GM12875 (cell line): Measurements from ENCODE around the gene BNIP5.

Experiments
- H3K4me3 ChIP-seq: one replicate; pipeline ENCODE4 v1.5.1; 2011; ENCODE audit warnings: low read depth, low read length, control low read depth
- TF ChIP-seq, protein P1 (sequence below): IDR thresholded peaks from 2 replicates; pipeline ENCODE4 v1.5.1; 2011; ENCODE audit warnings: low read depth, mild to moderate bottlenecking, control low read depth, inconsistent platforms, low read length, moderate library complexity, borderline replicate concordance; ENCODE audit not compliant: insufficient read depth

BNIP5 gene

DNA sequence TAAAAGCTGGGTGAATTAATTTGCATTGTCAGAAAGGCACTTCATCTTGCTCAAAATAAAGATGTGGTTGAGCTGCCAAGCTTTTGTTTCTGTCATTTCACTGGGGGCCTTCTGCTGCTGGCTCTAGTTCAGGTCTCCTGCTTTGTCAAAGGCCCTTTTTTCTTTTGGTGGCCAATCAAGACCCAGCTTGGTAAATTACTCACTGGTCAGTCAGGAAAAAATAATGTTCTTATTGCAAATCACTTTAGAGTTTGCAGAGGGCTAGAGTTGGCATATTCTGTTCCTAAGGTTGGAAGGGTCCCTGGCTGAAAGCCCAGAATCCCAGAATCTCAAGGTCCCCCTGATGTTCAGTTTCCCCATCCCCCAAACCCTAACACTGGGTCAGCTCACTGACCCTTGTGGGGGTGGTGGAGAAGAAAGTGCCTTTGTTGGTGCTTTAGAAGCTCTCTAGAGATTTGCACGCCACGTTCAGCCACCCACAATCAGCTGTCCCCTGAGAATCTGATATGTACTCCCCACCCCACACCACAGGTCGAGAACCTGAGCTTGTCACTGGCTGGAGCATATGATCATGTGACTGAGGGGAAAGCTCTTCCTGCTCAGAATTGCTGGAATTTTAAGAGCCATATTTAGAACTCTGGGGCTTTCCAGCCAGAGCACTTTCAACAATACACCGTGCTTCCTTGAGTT lies 21.7 kb upstream of the BNIP5 start:
- TF ChIP-seq, protein P1, sequence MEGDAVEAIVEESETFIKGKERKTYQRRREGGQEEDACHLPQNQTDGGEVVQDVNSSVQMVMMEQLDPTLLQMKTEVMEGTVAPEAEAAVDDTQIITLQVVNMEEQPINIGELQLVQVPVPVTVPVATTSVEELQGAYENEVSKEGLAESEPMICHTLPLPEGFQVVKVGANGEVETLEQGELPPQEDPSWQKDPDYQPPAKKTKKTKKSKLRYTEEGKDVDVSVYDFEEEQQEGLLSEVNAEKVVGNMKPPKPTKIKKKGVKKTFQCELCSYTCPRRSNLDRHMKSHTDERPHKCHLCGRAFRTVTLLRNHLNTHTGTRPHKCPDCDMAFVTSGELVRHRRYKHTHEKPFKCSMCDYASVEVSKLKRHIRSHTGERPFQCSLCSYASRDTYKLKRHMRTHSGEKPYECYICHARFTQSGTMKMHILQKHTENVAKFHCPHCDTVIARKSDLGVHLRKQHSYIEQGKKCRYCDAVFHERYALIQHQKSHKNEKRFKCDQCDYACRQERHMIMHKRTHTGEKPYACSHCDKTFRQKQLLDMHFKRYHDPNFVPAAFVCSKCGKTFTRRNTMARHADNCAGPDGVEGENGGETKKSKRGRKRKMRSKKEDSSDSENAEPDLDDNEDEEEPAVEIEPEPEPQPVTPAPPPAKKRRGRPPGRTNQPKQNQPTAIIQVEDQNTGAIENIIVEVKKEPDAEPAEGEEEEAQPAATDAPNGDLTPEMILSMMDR = no peak
- H3K4me3 ChIP-seq = no peak overlapping the region

DNA sequence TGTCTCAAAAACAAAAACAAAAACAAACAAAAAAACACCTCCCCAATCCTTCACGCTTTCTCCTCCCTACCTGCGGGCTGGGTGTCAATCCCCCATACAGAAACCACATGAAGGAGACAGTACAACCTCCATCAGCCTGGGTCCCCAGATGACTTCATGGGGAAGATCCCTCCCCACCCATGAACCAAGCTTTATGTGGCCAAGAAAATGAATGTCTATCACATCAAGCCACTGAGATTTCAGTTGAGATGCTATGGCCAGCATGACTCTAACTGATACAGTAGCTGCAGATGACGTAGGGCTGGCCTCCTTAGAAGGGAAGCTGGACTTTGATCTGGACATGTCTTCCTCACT lies 21.2 kb upstream of the BNIP5 start:
- H3K4me3 ChIP-seq = no peak overlapping the region
- TF ChIP-seq, protein P1 = no peak

DNA sequence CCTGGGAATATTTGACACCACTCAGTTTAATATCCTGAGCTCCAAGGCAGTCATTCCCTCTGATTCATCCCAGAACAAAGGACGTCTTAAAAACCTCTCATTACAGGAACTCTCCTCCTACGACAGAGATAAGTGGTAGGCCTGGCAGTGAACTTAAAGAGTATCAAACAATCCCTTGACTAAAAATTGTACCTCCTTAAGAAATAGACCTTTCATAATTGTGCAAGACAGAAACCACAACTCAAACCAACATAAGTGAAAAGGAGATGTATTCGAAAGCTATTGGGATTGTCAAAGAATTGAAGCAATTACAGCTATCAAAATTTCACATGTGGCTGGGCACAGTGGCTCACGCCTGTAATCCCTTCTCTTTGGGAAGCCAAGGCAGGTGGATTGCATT lies 19.1 kb upstream of the BNIP5 start:
- H3K4me3 ChIP-seq = no peak overlapping the region
- TF ChIP-seq, protein P1 = no peak

DNA sequence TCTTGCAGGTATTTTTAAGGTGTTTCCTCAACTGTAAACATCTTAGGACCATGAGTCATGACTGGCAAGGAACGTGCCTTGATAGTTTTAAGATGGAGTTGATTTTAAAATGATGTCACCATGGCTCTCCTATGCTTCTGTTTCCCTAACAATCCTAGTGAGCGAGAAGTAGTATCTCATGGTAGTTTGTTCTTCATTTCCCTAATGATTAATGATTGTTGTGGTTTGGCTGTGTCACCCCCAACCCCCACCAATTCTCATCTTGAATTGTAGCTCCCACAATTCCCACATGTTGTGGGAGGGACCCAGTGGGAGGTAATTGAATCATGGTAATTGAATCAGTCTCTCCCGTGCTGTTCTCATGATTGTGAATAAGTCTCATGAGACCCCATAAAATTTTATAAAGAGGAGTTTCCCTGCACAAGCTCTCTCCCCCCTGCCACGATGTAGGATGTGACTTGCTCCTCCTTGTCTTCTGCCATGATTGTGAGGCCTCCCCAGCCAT lies 16.8 kb upstream of the BNIP5 start:
- no peak overlapping the region for H3K4me3 ChIP-seq
- TF ChIP-seq, protein P1 = no peak

DNA sequence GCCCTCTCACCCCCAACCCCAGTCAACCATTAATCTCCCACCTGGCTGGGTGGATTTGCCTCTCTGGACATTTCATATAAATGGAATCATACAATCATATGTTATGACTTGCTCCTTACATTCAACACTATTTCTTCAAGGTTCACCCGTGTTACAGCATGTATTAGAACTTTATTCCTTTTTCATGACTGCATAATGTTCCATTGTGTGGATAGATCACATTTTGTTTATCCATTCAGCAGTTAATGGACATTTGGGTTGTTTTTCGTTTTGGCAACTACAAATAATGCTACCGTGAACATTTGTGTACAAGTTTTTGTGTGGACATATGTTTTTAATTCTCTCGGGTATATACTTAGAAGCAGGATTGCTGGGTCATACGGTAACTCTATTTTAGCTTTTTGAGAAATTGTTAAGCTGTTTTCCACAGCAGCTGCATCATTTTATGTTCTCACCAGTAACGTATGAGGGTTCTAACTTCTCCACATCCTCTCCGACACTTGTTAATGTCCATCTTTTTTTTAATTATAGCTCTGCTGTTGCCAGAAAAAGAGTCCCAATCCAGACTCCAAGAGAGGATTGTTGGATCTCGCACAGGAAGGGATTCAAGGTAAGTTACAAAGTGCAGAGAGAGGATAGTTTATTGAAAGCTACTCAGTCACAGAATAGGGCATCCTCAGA lies 15.9 kb upstream of the BNIP5 start:
- TF ChIP-seq, protein P1 = no peak
- H3K4me3 ChIP-seq = no peak overlapping the region

DNA sequence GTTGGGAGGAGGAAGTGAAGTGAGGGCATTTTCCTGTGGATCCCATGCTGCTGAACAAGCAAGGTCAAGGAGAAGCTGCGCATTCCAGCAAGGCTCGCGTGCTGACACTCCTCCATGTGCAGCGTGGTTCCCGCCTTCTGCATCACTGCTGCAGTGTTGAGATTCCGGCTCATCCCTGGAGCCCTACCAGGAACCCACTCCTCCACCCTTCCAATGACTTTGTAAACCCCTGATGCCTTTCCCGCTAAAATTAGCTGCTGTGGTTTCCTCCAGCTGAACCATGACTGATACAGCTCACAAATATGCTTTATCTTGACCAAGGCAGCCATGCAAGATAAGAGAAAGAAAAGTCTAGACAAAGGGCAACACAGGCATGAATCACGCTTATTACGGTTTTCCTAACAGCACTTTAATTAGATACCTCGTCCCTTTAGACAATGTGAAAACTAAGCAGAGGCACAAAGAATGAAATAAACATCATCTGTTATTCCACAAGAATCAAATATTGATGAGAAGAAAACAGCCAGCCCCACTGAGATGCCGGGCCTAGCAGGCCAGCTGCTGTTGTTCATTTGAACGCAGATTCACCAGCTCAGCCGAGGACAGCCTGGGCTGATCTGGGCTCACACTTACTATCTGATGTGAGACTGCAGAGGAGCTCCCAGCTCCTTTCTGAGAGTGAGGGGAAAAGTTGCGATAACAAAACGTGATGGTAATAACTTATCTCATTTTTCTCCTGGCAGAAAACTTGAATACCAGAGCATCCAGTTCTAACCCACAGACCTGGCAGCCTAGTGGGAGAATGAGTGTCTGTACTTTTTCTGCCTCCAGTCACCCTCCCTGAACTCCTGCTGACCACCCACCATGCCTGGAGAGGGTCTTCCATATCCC lies 14.2 kb upstream of the BNIP5 start:
- no peak overlapping the region for H3K4me3 ChIP-seq
- TF ChIP-seq, protein P1 = no peak
